HG02981 (cell line): ENCODE measurements around the gene TRIM43B.
"Not testable (repeated sequence)": the region's sequence is repeated elsewhere in the genome, so short reads cannot be mapped to it uniquely, and the experiment has no call there.

Experiments
- ATAC-seq: cut with Tn5 transposase; IDR thresholded peaks from one replicate; pipeline ENCODE4 v1.9.1; 2021; ENCODE audit warnings: mild to moderate bottlenecking, moderate library complexity; ENCODE audit not compliant: unreplicated experiment

TRIM43B gene

DNA sequence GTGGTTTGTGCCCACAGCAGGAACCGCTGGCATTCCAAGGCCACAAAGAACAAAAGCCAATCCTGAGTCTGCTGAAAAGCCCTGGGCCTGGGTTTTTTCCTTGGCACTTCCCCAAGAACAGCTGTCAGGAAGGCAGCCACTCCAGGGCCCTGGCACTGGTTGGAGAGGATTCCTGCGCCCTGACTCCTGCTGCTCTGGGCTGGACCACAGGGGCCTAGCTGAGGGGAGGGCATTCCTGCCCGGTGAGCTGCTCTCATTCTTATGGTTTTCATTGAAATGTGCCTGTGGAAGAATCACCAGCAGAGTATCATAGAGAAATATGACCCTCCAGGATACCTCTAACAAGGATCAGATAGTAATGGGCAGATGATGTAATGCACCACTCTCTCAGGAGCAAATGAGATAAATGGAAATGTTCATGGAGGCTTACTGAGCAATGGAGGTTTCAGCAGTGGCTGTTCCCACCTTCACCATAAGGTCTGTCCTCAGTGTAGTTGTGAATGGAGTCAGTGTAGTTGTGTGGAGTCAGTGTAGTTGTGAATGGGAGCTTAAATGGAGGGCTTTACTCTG is 50.0 kb downstream of the TRIM43B start:
- not testable (repeated sequence) for ATAC-seq

- ATAC-seq, result not testable (repeated sequence)
Observed at GRCh38 chr2:95433973-95434372, 50.6 kb downstream of the TRIM43B start.

DNA sequence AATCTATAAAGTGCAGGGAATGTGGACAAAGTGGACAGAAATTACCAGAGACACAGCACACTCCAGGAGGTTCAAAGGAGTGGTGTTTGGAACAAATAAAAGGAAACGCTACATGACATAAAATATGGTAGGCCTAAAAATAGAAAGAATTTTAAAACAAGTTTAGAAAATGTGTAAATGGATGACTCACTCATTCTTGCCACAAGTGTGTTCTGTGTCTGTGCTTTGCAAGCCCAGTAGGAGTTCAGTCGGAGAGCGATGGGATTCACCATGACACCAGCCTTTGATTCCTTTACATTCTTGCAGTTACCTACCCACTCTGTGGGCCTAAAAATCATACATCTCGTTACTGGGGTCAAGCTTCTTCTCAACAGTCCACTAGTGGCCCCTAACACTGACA is 51.2 kb downstream of the TRIM43B start:
- ATAC-seq, result not testable (repeated sequence)

DNA sequence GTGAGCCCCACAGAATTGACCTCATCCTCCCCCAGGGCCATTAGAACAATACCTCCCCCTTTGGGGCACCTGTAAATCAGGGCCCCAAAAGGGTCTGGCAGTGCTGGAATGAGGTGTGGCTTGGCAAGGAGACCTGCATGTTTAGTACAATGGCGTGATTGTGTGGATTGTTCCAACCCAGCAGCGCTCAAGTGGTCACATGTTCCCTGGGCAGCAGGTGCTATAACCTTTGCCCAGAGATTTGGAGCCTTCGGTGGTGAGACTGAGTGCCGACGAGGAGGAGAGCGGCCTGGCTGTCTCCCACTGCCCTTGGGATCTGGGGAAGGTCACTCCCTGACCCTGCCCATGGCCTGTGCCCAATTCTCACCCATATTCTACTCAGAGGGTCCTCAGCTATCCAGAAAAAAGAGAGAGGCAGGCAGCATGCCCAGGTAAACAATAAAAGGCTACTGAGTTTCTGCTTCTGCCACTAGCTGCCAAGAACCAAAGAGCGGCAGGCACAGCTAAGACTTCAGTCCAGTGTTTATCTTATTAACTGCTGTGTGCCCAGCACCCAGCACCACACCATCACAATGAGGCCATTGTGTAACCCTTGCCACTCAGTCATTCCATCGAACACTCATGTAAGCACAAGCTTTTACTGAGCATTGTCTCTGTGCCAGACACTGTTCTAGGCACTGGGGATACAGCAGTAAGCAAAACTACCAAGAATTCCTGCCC is 54.6 kb downstream of the TRIM43B start:
- ATAC-seq, result not testable (repeated sequence)

GRCh38 chr2:95427196-95427867 is 57.2 kb downstream of the TRIM43B start:
- ATAC-seq, result not testable (repeated sequence)
